GM19193 (cell line): Measurements from ENCODE around the gene RRM1.
A peak's percentile ranks its signal among the peaks of the same experiment; 100 is the strongest.

Experiments
- POLR2A ChIP-seq: IDR thresholded peaks from 4 replicates; pipeline ENCODE4 v1.6.1; 2011; ENCODE audit not compliant: insufficient read depth, insufficient read length; ENCODE audit errors: extremely low read depth

The RRM1 gene

DNA sequence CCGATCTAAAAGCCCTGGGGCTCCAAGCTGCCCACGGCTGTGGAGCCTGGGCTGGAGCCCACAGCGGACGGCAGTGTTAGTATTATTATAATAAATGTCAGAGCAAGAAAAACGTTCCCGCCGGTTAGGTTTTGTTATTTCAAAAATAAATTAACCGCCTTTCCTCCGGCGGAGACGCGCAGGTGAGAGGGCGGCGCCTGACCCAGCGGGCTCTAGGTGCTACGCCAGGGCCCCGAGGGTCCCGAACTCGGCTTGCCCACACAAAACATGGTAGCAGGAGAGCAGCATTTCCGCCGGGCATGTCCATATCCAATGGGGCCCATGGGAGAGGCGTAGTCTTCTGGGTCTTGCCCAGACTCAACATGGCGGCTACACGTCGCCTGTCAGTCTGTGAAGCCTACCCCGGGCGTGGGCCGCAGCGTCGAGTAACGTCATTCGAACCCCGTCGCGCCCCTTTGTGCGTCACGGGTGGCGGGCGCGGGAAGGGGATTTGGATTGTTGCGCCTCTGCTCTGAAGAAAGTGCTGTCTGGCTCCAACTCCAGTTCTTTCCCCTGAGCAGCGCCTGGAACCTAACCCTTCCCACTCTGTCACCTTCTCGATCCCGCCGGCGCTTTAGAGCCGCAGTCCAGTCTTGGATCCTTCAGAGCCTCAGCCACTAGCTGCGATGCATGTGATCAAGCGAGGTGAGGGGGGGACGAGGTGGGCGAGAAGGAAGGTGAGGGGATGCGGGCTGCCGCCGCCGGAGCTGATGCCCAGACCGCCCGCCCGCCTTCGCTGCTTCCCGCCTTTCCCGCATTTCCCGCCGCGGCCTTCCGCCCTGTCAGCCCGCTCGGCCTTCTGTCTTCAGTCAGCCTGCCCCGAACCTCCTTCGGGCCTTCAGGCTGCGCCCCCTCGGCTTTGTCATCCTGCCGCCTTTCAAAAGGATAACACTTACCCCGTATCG, at the start of gene RRM1:
RRM1 (plus strand) TSS at position 452 of the 944 bp plus-strand sequence; CDS start at position 666, 214 bp downstream.
- peak; percentile 74 for TF ChIP-seq POLR2A

DNA sequence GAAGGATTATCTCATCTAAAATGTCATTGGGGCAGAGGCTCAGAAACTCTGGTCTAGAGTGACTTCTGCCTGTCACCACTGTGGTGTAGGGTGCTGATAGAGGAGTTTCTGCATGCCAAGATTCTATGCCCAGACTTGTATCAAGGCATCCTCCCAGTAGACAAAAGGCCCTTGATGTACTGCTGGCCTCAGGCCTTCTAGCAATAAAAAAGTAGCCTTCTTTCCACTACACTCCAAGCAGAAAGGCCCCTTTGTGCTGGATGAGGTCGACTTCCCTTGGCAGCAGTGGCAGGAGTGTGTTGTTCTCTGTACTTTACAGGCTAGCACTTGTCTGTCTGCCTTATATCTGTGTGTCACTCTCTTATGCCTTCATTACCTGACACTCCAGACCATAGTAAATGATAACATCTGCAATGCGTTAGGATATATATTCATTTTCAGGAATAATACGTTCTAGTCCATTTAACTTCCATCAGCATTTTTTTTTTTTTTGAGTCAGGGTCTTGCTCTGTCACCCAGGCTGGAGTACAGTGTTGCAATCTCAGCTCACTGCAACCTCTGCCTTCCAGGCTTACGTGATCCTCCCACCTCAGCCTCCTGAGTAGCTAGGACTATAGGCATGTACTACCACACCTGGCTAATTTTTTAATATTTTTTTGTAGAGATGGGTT, 49.5 kb upstream of the RRM1 start:
- TF ChIP-seq POLR2A = no peak

DNA sequence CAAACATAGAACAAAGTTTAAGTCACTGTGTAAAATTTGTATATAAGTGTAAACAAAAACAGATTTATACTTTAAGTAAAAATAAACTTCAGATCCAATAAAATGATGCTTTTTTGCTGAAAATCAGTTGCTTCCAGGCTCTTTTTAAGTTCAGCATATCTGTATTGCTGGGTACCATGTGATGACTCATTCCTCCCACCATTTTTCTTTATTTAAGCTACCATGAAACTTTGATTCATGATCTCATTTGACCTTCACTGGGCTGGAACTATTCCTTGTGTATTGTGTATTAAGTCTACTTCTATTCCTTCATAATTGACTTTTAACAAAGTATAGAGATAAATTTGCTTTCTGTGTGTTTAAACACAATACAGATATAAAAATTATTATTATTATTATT, 46.3 kb upstream of the RRM1 start:
- no peak for TF ChIP-seq POLR2A

DNA sequence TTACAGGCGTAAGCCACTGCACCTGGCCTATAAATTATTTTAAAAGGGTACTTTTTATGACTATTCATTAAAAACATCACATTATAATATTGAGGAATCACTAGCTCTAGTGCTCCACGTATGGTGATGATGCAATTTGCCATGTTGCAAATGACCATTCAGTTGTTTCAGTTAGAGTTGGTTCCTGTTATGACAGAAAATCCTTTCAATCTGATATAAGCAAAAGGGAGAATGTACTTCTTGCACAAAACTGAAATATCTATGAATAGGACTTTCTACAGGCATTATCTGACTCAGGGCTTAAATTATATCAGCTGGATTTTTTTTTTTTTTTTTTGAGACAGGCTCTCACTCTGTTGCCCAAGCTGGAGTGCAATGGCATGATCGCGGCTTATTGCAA, 45.6 kb upstream of the RRM1 start:
- no peak for TF ChIP-seq POLR2A

DNA sequence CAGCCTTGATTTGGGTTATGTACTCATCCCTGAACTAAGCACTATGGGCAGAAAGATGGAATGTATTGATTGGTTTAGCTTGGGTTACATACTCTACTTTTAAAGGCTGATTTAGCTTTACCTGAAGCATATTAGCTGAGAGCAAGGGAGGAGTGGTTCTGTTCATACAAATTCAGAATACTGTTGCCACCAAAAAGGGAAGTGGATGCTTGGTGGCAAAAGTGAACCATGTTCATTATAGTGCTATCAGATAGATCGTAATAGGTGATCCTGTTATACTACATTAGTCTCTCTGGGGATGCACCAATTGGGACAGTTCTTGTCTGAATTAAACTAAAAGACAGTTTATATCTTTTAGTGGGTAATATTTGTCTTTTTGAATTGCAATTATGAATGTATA, 44.5 kb upstream of the RRM1 start:
- no peak for TF ChIP-seq POLR2A

DNA sequence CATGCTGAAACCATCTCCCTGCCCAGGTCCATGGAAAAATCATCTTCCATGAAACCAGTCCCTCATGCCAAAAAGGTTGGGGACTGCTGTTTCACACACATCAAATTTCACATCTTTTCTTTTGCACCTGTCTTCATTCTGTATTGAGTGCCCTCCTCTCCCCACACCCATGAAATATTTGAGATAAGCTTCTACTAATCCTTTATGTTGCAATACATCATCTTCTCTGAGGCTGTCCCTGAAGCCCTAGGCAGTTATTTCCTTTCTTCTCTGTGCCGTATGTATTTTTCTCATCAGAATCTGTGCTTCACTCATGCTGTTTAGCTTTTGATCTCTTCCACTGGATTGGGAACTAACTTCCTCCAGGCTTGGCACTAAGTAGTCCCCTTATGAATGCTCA, 40.0 kb upstream of the RRM1 start:
- no peak for TF ChIP-seq POLR2A

DNA sequence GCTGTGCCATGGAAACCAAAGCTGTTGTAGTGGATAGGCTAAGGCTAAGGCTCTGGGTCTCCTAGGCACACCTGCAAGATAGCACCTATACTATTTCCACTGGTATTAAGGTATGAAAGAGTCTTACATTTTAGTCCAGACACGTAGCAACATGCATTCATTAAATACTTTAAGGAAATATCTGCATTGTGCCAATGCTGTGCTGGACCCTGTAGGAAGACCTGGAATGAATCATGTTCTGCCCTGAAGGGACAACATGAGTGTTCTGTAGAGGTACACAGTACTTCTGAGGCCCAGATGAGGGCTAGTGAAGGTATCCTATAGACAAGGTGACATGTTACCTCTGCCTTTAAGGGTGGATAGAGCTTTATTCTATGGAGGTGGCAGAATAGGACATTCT, 35.2 kb upstream of the RRM1 start:
- TF ChIP-seq POLR2A = no peak

DNA sequence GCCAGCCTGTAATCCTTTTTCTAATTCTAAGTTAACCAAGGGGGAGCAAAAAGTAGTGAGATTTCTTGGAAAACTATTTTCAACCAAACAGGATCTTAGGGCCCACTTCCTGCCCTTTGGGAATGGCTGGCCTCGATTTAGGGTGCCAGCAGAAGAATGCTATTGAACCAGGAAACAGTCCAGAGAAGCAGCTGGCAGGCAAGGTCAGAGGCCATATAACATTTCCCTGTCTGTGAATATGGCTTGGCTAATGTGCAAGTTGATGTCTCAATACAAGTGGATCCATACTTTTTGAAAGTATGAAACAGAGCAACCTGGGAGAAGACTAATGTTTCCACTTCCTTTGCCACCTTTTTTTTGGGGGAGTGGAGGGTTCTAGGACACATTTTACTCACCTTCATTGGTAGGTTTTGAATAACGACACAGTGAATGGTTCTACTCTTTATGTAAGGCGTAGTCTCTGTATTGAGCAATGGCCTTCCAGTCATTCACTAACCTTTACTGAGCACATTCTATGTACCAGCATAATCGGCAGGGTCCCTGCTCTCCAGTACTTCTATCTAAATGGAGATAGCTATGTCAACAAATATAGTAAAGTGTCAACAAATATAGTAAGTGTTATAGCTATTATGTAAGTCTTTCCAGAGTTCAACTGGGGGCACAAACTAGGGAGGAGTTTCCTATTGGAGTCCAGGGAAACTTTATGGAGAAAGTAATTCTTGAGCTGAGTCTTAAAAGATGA, 34.2 kb upstream of the RRM1 start:
- no peak for TF ChIP-seq POLR2A

DNA sequence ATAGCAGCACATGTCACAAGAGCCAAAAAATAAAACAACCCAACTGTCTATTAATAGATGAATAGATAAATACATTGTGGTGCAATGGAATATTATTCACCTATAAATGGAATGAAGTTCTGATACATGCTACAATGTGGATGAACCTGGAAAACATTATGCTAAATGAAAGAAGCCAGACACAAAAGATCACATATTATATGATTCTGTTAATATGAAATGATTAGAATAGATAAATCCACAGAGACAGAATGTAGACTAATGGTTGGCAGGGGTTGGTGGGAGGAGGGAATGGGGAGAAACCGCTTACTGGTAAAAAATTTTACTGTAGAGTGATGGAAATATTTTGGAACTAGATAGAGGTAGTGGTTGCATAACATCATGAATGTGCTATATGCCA, 32.9 kb upstream of the RRM1 start:
- no peak for TF ChIP-seq POLR2A

DNA sequence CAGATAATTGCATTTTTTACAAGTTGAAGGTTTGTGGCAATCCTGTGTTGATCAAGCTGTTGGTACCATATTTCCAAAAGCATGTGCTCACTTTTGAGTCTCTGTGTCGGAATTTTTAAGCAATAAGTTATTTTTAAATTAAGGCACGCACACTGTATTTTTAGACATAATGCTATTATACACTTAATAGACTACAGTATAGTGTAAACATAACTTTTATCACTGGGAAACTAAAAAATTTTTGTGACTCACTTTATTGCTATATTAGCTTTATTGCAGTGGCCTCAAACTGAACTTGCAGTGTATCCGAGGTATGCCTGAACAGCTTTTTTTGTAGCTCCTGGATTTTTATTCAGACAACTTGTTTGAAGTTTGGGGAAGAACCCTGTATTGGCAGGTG, 31.3 kb upstream of the RRM1 start:
- TF ChIP-seq POLR2A = no peak

DNA sequence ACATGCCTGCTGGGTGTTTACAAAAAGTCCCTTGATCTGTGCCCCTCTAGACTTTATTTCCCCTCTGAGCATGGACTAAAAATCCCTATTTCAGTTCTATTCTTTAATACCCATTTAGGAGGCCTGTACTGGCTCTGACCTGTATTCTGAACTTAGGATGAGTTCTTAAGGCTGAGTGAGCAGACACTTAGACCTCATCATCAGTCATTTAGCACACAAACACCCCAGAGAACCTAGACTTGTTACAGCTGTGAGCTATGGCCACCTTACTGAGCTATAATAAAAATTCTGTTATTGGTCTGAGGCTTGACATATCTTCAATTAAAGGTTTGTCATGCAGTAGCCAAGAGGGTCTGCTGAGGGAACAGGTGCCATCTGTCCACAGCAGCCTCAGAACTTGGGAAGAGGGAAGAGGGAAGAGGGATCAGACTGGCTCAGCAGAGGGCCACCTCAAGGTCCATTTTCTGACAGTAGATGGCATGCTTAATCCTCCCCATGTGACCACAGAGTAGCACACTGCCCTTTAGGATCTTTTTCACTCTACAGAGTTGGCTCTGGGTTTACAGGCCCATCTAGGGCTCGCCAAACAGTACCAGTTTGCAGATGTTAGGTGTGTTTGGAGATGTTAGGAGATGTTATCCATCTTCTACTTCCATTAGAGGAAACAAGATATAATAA, 30.2 kb upstream of the RRM1 start:
- no peak for TF ChIP-seq POLR2A

DNA sequence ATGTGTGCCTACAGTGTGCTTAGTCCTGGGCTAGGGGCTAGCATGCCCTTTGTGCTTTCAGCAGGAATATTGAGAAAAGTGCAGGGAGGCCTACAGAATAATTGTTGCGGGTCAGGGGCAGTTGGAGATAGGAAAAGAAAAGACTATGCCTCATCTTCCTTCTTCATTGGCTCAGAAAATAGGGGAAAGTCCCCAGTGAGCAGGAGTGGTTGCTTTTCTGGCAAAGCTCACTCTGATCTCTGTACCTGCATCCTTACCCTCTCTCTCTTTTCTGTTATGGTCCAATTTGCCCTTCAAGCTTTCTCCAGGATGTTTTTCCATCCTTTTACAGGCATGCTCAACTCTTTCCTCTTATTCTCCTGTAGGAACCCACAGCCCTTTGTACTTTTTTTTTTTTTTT, 29.5 kb upstream of the RRM1 start:
- TF ChIP-seq POLR2A = no peak

DNA sequence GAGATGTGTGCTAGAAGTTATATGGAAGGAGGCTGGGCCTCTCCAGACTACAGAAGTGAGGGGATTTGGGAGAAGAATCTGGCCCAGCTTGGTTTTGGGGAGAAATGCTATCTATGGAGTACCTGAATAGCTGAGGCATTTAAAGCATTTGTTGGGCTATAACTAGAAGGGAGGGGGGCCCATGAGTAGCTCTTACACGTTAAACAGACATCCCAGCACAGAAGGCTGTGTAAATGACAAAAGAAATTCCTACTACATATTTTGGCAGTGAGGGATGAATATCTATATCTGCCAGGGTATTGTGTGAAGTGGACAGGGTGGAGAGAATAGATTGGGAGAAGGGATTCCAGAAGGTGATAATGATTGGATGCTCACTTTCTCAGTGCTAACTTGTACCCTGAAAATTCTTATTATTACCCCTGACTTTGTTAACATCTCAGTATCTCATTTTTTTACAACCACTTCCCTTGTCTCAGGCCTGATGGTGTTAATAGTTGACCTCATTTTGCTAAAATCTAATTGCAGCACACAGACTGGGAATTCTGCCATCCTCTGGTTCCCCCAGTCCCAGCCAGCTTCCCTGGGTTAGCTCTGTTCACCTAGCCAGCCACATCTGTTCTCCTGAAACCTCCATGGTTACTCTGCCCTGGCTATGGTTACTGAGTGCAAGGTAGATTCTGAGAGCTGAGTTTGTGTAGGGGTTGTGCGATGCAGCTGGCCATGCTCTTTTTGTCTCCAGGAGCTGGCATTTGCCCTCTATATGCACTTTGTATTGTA, 28.8 kb upstream of the RRM1 start:
- no peak for TF ChIP-seq POLR2A

DNA sequence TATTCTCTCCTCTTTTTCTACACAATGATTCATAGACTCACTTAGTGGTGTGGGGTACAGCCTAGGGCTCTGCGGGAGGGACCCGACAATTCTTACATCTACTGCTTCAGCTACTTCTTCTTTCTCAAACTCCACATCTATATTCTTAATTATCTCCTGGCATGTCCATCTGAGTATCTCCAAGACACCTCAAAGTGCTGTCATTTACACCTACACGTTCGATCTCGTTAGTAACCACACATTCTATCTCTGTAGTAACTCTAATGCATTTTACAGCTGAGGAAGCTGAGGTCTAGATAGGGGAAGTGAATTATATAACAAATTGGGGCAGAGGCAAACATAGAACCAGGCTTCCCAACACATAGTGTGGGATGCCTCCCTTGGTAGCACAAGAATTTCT, 27.7 kb upstream of the RRM1 start:
- TF ChIP-seq POLR2A = no peak
